K562 (cell line): ENCODE data around the gene CCDC97. TPM values are rescaled to one million over a fixed set of nuclear protein-coding genes. Genes with fewer than 3 reads are reported as not detected.

Experiments
- ATAC-seq: fragments of 200-7000 bp; cut with Tn5 transposase; 3 replicates; pipeline ENCODE4 v1.9.1; 2020; ENCODE audit warnings: moderate library complexity
- BruUV-seq: library from RNA; stranded (reverse); fragments of 400-500 nt; replicated peaks from 2 replicates; lab custom pipeline; 2021; lab: Mats Ljungman, UMichigan
- CTCF ChIA-PET: fragments of 300-600 bp; formaldehyde crosslinking; extraction: SDS; loops from one replicate; lab custom pipeline; 2021; ENCODE audit warnings: low intra/inter-chr PET ratio; lab: Yijun Ruan, JAX
- POLR2A ChIA-PET: fragments of 300-600, 350-650 bp; sonication (Branson Sonifier 250); formaldehyde crosslinking; extraction: SDS; loops from one replicate; lab custom pipeline; 2021; ENCODE audit warnings: antibody characterized with exemption, inconsistent platforms; lab: Yijun Ruan, JAX
- DNase-seq, 4 experiments: peaks; one replicate each; pipeline versions ENCODE4 v3.0.0 to v3.0.0-alpha.2; 2011 to 2018; ENCODE audit warnings: low spot score in 3 of 4, mixed read lengths in 3 of 4; ENCODE audit errors: extremely low read depth in 1 of 4
- FAIRE-seq: peaks from 2 replicates; lab custom pipeline; 2011; peaks lifted over from hg19 to GRCh38; lab: Jason Lieb, UNC
- H2AFZ ChIP-seq: 2 replicates; pipeline ENCODE4 v1.6.0; 2011; ENCODE audit warnings: low read depth, low read length, control low read depth, inconsistent platforms
- H3K27ac ChIP-seq: fragments of 200-600 bp; 3 replicates; pipeline ENCODE4 v1.8.0; 2011; ENCODE audit warnings: low read depth, mild to moderate bottlenecking, control low read depth, inconsistent platforms, low read length, moderate library complexity, mixed read lengths; ENCODE audit errors: extremely low read depth
- H3K27me3 ChIP-seq, 2 experiments: fragments of 300-600 bp in 1 of 2; 2 replicates in 1 of 2; 3 replicates in 1 of 2; pipeline versions ENCODE4 v1.6.0 to v1.8.0; 2011; ENCODE audit warnings: inconsistent platforms in 2 of 2, low read length in 2 of 2, mild to moderate bottlenecking in 1 of 2, mixed read lengths in 1 of 2, moderate library complexity in 1 of 2; ENCODE audit not compliant: control insufficient read depth in 2 of 2, insufficient read depth in 2 of 2
- H3K36me3 ChIP-seq: fragments of 300-600 bp; 3 replicates; pipeline ENCODE4 v1.8.0; 2011; ENCODE audit warnings: mild to moderate bottlenecking, low read length, inconsistent platforms; ENCODE audit not compliant: control insufficient read depth, insufficient read depth
- H3K4me1 ChIP-seq, 2 experiments: fragments of 200-600 bp in 1 of 2; replicated peaks in 1 of 2; 2 replicates in 1 of 2; 3 replicates in 1 of 2; pipeline versions ENCODE4 v1.5.1 to v1.8.0; 2011; ENCODE audit warnings: inconsistent platforms in 2 of 2, low read length in 2 of 2, mild to moderate bottlenecking in 1 of 2, mixed read lengths in 1 of 2, moderate library complexity in 1 of 2; ENCODE audit not compliant: control insufficient read depth in 2 of 2, insufficient read depth in 2 of 2
- H3K4me2 ChIP-seq: 2 replicates; pipeline ENCODE4 v1.6.1; 2011; ENCODE audit warnings: low read length, control low read depth, inconsistent platforms, mixed read lengths; ENCODE audit not compliant: insufficient read depth
- H3K4me3 ChIP-seq: fragments of 200-600 bp; sonication (generic), shearing (Covaris generic); 2 replicates; pipeline ENCODE4 v1.5.1; 2016; ENCODE audit warnings: control low read depth, inconsistent platforms
- H3K79me2 ChIP-seq: fragments of 200-600 bp; 3 replicates; pipeline ENCODE4 v1.8.0; 2011; ENCODE audit warnings: low read length, inconsistent platforms; ENCODE audit not compliant: control insufficient read depth, insufficient read depth
- H3K9ac ChIP-seq, 2 experiments: 2 replicates each; pipeline versions ENCODE4 v1.6.0 to v1.6.1; 2011; ENCODE audit warnings: low read depth in 2 of 2, low read length in 2 of 2, control low read depth in 1 of 2, inconsistent platforms in 1 of 2, mild to moderate bottlenecking in 1 of 2, mixed read lengths in 1 of 2; ENCODE audit not compliant: insufficient read depth in 1 of 2
- H3K9me1 ChIP-seq: one replicate; pipeline ENCODE4 v1.6.0; 2011; ENCODE audit warnings: inconsistent platforms, mild to moderate bottlenecking, low read length, moderate library complexity; ENCODE audit not compliant: control insufficient read depth, insufficient read depth
- H3K9me3 ChIP-seq: replicated peaks from 2 replicates; pipeline ENCODE4 v1.5.1; 2011; ENCODE audit warnings: low read depth, low read length, inconsistent platforms; ENCODE audit not compliant: control insufficient read depth, insufficient read depth
- H4K20me1 ChIP-seq: replicated peaks from 2 replicates; pipeline ENCODE4 v1.6.1; 2011; ENCODE audit warnings: low read length, inconsistent platforms, mixed read lengths; ENCODE audit not compliant: control insufficient read depth, insufficient read depth
- GABPA ChIP-seq: fragments of 200-800 bp; sonication (Bioruptor generic); conservative IDR thresholded peaks from 2 replicates; pipeline ENCODE4 v1.6.1; 2016; ENCODE audit warnings: low read depth, missing genetic modification characterization, missing compliant biosample characterization
- HNRNPL ChIP-seq: fragments of 200-400 bp; formaldehyde crosslinking; IDR thresholded peaks from 2 replicates; pipeline ENCODE4 v1.6.1; 2017; ENCODE audit warnings: low read depth, mild to moderate bottlenecking, low read length
- KLF1 ChIP-seq: fragments of 450-650 bp; IDR thresholded peaks from 2 replicates; pipeline ENCODE4 v1.6.1; 2016; ENCODE audit warnings: missing genetic modification characterization, missing compliant biosample characterization
- MAZ ChIP-seq, 2 experiments: fragments of 450-650 bp in 1 of 2; sonication (generic) in 1 of 2; formaldehyde crosslinking; IDR thresholded peaks in 1 of 2; conservative IDR thresholded peaks in 1 of 2; 2 replicates each; pipeline versions ENCODE4 v1.4.0 to v1.5.0; 2020; ENCODE audit warnings: mild to moderate bottlenecking in 1 of 2, missing genetic modification reagents in 1 of 2
- NBN ChIP-seq: fragments of 450-650 bp; IDR thresholded peaks from 2 replicates; pipeline ENCODE4 v1.6.1; 2016; ENCODE audit warnings: low read depth, mild to moderate bottlenecking
- POLR2G ChIP-seq: fragments of 200-400 bp; formaldehyde crosslinking; IDR thresholded peaks from 2 replicates; pipeline ENCODE4 v1.6.1; 2017; ENCODE audit warnings: low read depth, mild to moderate bottlenecking, antibody characterized with exemption, low read length, moderate library complexity
- SMAD4 ChIP-seq: fragments of 250-450 bp; sonication (Bioruptor Pico); conservative IDR thresholded peaks from 2 replicates; pipeline ENCODE4 v1.8.0; 2021; ENCODE audit warnings: inconsistent platforms, mild to moderate bottlenecking, moderate library complexity
- TCF15 ChIP-seq: fragments of 250-450 bp; sonication (Bioruptor Pico); IDR thresholded peaks from 2 replicates; pipeline ENCODE4 v1.8.0; 2022; ENCODE audit warnings: moderate library complexity, mild to moderate bottlenecking, inconsistent platforms
- THRB ChIP-seq: fragments of 450-650 bp; formaldehyde crosslinking; conservative IDR thresholded peaks from 2 replicates; pipeline ENCODE4 v1.4.0; 2022; ENCODE audit warnings: mild to moderate bottlenecking, missing genetic modification characterization
- WGBS: fragments of 100-300 bp; shearing (Covaris generic); methylation state at CpG from one replicate; pipeline ENCODE4 v1.1.6; 2016; ENCODE audit warnings: low coverage, mixed read lengths; ENCODE audit not compliant: insufficient coverage; ENCODE audit errors: missing lambda C conversion rate; 5-methylcytosine and 5-hydroxymethylcytosine counted together
- in situ Hi-C: fragments of 300-500 bp; cut with MboI; formaldehyde crosslinking; loops from 4 replicates; pipeline ENCODE4 v1.15.0; 2018; ENCODE audit warnings: inconsistent platforms, mixed read lengths
- intact Hi-C: fragments of 100-400 bp; cut with micrococcal nuclease; formaldehyde crosslinking; loops from 2 replicates; pipeline ENCODE4 v1.14.2; 2022
- polyA plus RNA-seq, 8 experiments: library from polyadenylated mRNA; depleted of rRNA in 4 of 8; stranded (reverse) in 5 of 8; unstranded in 3 of 8; fragments of >200 nt; fragmentation: Nextera tagmentation in 2 of 8; fragmentation: Illumina TruSeq in 1 of 8; extraction: Ambion mirVana in 2 of 8; extraction: Trizol in 1 of 8; gene quantifications; 2 replicates each; pipeline versions ENCODE4 v1.2.1 to v1.2.3, GENCODE V29; 2011 to 2014; ENCODE audit warnings: inconsistent platforms in 1 of 8, missing spikeins in 1 of 8
- total RNA-seq, 7 experiments: library from RNA; depleted of rRNA in 6 of 7; stranded (reverse); fragments of >200 nt in 6 of 7; fragmentation: Illumina TruSeq in 2 of 7; extraction: Trizol in 2 of 7; gene quantifications; 2 replicates each; pipeline versions ENCODE4 v1.2.1 to v1.2.3, GENCODE V29; 2011 to 2021; ENCODE audit warnings: low replicate concordance in 1 of 7
- TF ChIP-seq, protein P1 (sequence below): fragments of 450-650 bp; IDR thresholded peaks from 2 replicates; pipeline ENCODE4 v1.6.1; 2017; ENCODE audit warnings: antibody characterized with exemption
- TF ChIP-seq, protein P2 (sequence below): sonication (generic); formaldehyde crosslinking; IDR thresholded peaks from 2 replicates; pipeline ENCODE4 v1.8.1; 2023; ENCODE audit warnings: mild to moderate bottlenecking, missing genetic modification reagents

Gene CCDC97
- total and polyA plus RNA-seq, 9 of the 15 experiments (the other 6 are each of a cell fraction or from before 2014, with no cell fraction given): 0.60 to 16.5 (median 7.0) TPM

DNA sequence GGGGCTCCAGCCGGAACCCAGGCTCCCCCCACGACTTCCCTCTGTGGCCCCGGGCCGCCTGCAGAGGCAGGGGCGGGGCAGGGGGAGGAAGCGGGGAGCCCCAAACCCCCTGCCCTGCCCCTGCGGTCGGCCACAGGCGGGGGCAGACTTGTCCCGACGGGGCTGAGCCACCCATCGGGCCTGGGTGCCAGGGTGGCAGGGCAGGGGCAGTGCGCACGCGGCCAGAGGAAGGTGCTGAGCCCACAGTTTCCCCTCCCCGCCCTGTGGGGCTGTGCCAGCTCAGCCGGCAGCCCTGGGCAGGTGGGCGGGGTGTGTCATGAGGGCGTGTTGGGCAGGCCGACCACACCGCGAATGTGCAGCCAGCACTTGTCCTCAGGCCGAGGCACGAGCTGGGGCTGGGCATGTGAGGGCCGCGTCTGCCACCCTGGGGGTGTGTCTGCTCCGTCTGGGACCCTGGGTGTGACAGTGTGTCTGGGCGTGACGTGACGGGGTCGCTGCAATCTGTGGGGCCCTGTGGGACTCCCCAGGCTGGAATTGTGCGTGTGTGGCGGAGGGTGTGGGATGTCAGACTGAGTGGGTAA is 17.7 kb downstream of the CCDC97 start:
- Histone ChIP-seq H3K4me1 (peaks cover 52 to 65% of the 10 kb centered on the region in 2 experiments), H3K9ac (peak overlapping the region in 1 of 2 experiments; percentile 50; a peak in 1 of 4 replicates), H4K20me1 (peaks cover 3% of the 10 kb centered on the region), H3K79me2 (peaks cover 45% of the 10 kb centered on the region), H3K9me3 (no peaks in the 10 kb centered on the region), H3K27ac (peak overlapping the region; percentile 55; the same call in 2 of the 3 replicates), H2AFZ (no peak overlapping the region), H3K36me3 (peaks cover 75% of the 10 kb centered on the region), H3K9me1 (peaks cover 5% of the 10 kb centered on the region), H3K4me3 (no peak overlapping the region), H3K4me2 (no peak overlapping the region), H3K27me3 (no peaks in the 10 kb centered on the region)
- POLR2A ChIA-PET: interaction anchor here (0.6 to 1.3 kb wide), 3 partner anchors 64 to 286 kb away, joined by 3 to 4 read pairs (median 3); no protein-coding TSS in a partner anchor
- in situ Hi-C loops (no loop called here), intact Hi-C loops (loop anchor here (10.0 kb wide), 1 partner anchor 237 kb away; no protein-coding TSS in a partner anchor)
- WGBS: 80% methylated on average over 16 of the region's 33 CpGs
- ATAC-seq (no peak), DNase-seq (peak in 2 of 4 experiments; percentile 30 to 40), FAIRE-seq (no peak)
- BruUV-seq: no TSS peak
- CTCF ChIA-PET: interaction anchor here (0.6 kb wide), 1 partner anchor 123 kb away, joined by 4 read pairs; no protein-coding TSS in a partner anchor
- TF ChIP-seq, protein P1, sequence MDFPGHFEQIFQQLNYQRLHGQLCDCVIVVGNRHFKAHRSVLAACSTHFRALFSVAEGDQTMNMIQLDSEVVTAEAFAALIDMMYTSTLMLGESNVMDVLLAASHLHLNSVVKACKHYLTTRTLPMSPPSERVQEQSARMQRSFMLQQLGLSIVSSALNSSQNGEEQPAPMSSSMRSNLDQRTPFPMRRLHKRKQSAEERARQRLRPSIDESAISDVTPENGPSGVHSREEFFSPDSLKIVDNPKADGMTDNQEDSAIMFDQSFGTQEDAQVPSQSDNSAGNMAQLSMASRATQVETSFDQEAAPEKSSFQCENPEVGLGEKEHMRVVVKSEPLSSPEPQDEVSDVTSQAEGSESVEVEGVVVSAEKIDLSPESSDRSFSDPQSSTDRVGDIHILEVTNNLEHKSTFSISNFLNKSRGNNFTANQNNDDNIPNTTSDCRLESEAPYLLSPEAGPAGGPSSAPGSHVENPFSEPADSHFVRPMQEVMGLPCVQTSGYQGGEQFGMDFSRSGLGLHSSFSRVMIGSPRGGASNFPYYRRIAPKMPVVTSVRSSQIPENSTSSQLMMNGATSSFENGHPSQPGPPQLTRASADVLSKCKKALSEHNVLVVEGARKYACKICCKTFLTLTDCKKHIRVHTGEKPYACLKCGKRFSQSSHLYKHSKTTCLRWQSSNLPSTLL: no peak
- peak in 1 of 2 experiments; percentile 76; a peak in 2 of 4 replicates for TF ChIP-seq MAZ (CRISPR knock-in tag; conservative IDR thresholded peaks at IDR 0.05 in 1 of 2, IDR thresholded peaks at IDR 0.05 in 1 of 2)
- TF ChIP-seq HNRNPL: peak; percentile 92
- TF ChIP-seq NBN: no peak
- TF ChIP-seq KLF1 (tag): no peak
- TF ChIP-seq THRB (CRISPR knock-in tag): 0 out of 2 replicates have a peak, but pooled peaks have one; percentile 30
- TF ChIP-seq, protein P2, sequence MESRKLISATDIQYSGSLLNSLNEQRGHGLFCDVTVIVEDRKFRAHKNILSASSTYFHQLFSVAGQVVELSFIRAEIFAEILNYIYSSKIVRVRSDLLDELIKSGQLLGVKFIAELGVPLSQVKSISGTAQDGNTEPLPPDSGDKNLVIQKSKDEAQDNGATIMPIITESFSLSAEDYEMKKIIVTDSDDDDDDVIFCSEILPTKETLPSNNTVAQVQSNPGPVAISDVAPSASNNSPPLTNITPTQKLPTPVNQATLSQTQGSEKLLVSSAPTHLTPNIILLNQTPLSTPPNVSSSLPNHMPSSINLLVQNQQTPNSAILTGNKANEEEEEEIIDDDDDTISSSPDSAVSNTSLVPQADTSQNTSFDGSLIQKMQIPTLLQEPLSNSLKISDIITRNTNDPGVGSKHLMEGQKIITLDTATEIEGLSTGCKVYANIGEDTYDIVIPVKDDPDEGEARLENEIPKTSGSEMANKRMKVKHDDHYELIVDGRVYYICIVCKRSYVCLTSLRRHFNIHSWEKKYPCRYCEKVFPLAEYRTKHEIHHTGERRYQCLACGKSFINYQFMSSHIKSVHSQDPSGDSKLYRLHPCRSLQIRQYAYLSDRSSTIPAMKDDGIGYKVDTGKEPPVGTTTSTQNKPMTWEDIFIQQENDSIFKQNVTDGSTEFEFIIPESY (CRISPR knock-in tag): peak; percentile 67
- peak; percentile 73; the same call in 1 of the 2 replicates for TF ChIP-seq GABPA (tag)
- 0 out of 2 replicates have a peak, but pooled peaks have one; percentile 33 for TF ChIP-seq SMAD4 (CRISPR knock-in tag)
- TF ChIP-seq POLR2G: peak; percentile 81
- no peak for TF ChIP-seq TCF15 (CRISPR knock-in tag)
